HepG2 (cell line): ENCODE measurements around the gene ZNHIT6. TPM values are rescaled to one million over a fixed set of nuclear protein-coding genes. Genes with fewer than 3 reads are reported as not detected.

Source experiments
- ATAC-seq: fragments of 200-7000 bp; cut with Tn5 transposase; 3 replicates; pipeline ENCODE4 v1.9.1; 2020; ENCODE audit warnings: mild to moderate bottlenecking, moderate library complexity
- BruUV-seq: library from RNA; stranded (reverse); fragments of 400-500 nt; replicated peaks from 2 replicates; lab custom pipeline; 2021; lab: Mats Ljungman, UMichigan
- CTCF ChIA-PET: fragments of 300-600 bp; formaldehyde crosslinking; extraction: SDS; loops from one replicate; lab custom pipeline; 2021; ENCODE audit warnings: low total read pairs, inconsistent platforms, low intra/inter-chr PET ratio; lab: Yijun Ruan, JAX
- POLR2A ChIA-PET: fragments of 350-600 bp; sonication (Branson Sonifier 250); formaldehyde crosslinking; loops from one replicate; lab custom pipeline; 2020; ENCODE audit warnings: antibody characterized with exemption, inconsistent platforms; lab: Yijun Ruan, JAX
- DNase-seq: peaks from one replicate; pipeline ENCODE4 v3.0.0-alpha.2; 2015; ENCODE audit warnings: low spot score
- FAIRE-seq: peaks from 3 replicates; lab custom pipeline; 2011; peaks lifted over from hg19 to GRCh38; lab: Jason Lieb, UNC
- H2AFZ ChIP-seq: one replicate; pipeline ENCODE4 v1.6.1; 2011; ENCODE audit warnings: low read length, inconsistent platforms
- H3K27ac ChIP-seq: fragments of 300-600 bp; 3 replicates; pipeline ENCODE4 v1.8.0; 2011; ENCODE audit warnings: mixed run types, mild to moderate bottlenecking, mixed read lengths, low read length, inconsistent platforms; ENCODE audit not compliant: insufficient read depth; ENCODE audit errors: extremely low read length
- H3K27me3 ChIP-seq, 2 experiments: fragments of 200-600 bp in 1 of 2; 2 replicates in 1 of 2; 3 replicates in 1 of 2; pipeline versions ENCODE4 v1.6.0 to v1.8.0; 2011; ENCODE audit warnings: low read length in 2 of 2, mild to moderate bottlenecking in 2 of 2, moderate library complexity in 2 of 2, inconsistent platforms in 1 of 2; ENCODE audit not compliant: insufficient read depth in 2 of 2, control insufficient read depth in 1 of 2
- H3K36me3 ChIP-seq, 2 experiments: fragments of 200-600 bp in 1 of 2; replicated peaks in 1 of 2; 2 replicates in 1 of 2; 3 replicates in 1 of 2; pipeline versions ENCODE4 v1.5.1 to v1.8.0; 2011; ENCODE audit warnings: low read length in 2 of 2, inconsistent platforms in 1 of 2; ENCODE audit not compliant: insufficient read depth in 2 of 2, control insufficient read depth in 1 of 2
- H3K4me1 ChIP-seq: 2 replicates; pipeline ENCODE4 v1.5.1; 2012; ENCODE audit warnings: low read length, inconsistent platforms; ENCODE audit not compliant: insufficient read depth
- H3K4me2 ChIP-seq: 2 replicates; pipeline ENCODE4 v1.6.0; 2011; ENCODE audit warnings: low read depth, low read length, inconsistent platforms
- H3K4me3 ChIP-seq, 3 experiments: fragments of 200-600 bp in 1 of 3; sonication (generic), shearing (Covaris generic) in 1 of 3; replicated peaks in 1 of 3; 2 replicates each; pipeline ENCODE4 v1.5.1; 2011 to 2016; ENCODE audit warnings: low read length in 3 of 3, inconsistent platforms in 2 of 3, low read depth in 2 of 3, mild to moderate bottlenecking in 2 of 3, control low read depth in 1 of 3, mixed read lengths in 1 of 3; ENCODE audit not compliant: insufficient read depth in 1 of 3
- H3K79me2 ChIP-seq: one replicate; pipeline ENCODE4 v1.6.1; 2011; ENCODE audit warnings: low read length, inconsistent platforms; ENCODE audit not compliant: insufficient read depth
- H3K9ac ChIP-seq: 2 replicates; pipeline ENCODE4 v1.6.0; 2011; ENCODE audit warnings: mild to moderate bottlenecking, low read depth, low read length, inconsistent platforms; ENCODE audit not compliant: insufficient read depth
- H3K9me3 ChIP-seq: 2 replicates; pipeline ENCODE4 v1.5.1; 2012; ENCODE audit warnings: mild to moderate bottlenecking, low read length
- H4K20me1 ChIP-seq: 2 replicates; pipeline ENCODE4 v1.6.0; 2011; ENCODE audit warnings: inconsistent platforms, mild to moderate bottlenecking, low read length, moderate library complexity; ENCODE audit not compliant: insufficient read depth
- CHD2 ChIP-seq: IDR thresholded peaks from 2 replicates; pipeline ENCODE4 v1.6.1; 2011; ENCODE audit warnings: low read depth, low read length, improper control_type of control experiment
- KAT7 ChIP-seq: IDR thresholded peaks from 2 replicates; pipeline ENCODE4 v1.6.1; 2018; ENCODE audit warnings: borderline replicate concordance, missing compliant biosample characterization
- MAF1 ChIP-seq: sonication (generic); formaldehyde crosslinking; IDR thresholded peaks from 2 replicates; pipeline ENCODE4 v1.5.0; 2020; ENCODE audit warnings: missing genetic modification reagents, borderline replicate concordance
- MYC ChIP-seq: sonication (generic); formaldehyde crosslinking; IDR thresholded peaks from 2 replicates; pipeline ENCODE4 v1.9.0; 2021; ENCODE audit warnings: missing genetic modification reagents, borderline replicate concordance
- NCOA5 ChIP-seq: sonication (generic); formaldehyde crosslinking; IDR thresholded peaks from 2 replicates; pipeline ENCODE4 v1.4.0; 2020; ENCODE audit warnings: missing genetic modification reagents
- NKX3-1 ChIP-seq: sonication (generic); formaldehyde crosslinking; IDR thresholded peaks from 2 replicates; pipeline ENCODE4 v1.5.0; 2020; ENCODE audit warnings: missing genetic modification reagents
- RFXAP ChIP-seq: sonication (generic); formaldehyde crosslinking; IDR thresholded peaks from 2 replicates; pipeline ENCODE4 v1.4.0; 2020; ENCODE audit warnings: missing genetic modification reagents, borderline replicate concordance
- SP1 ChIP-seq, 2 experiments: fragments of 450-650 bp in 1 of 2; sonication (generic) in 1 of 2; formaldehyde crosslinking in 1 of 2; IDR thresholded peaks; 2 replicates each; pipeline versions ENCODE4 v1.4.0 to v1.6.1; 2016 to 2020; ENCODE audit warnings: missing genetic modification reagents in 1 of 2
- TP53 ChIP-seq: sonication (generic); formaldehyde crosslinking; conservative IDR thresholded peaks from 2 replicates; pipeline ENCODE4 v1.4.0; 2020; ENCODE audit warnings: missing genetic modification reagents
- ZNF367 ChIP-seq: sonication (generic); formaldehyde crosslinking; IDR thresholded peaks from 2 replicates; pipeline ENCODE4 v1.4.0; 2020; ENCODE audit warnings: missing genetic modification reagents, borderline replicate concordance
- ZNF441 ChIP-seq: sonication (generic); formaldehyde crosslinking; IDR thresholded peaks from 2 replicates; pipeline ENCODE4 v1.7.0; 2021; ENCODE audit warnings: missing genetic modification reagents, borderline replicate concordance
- ZNF569 ChIP-seq: sonication (generic); formaldehyde crosslinking; IDR thresholded peaks from 2 replicates; pipeline ENCODE4 v1.5.0; 2020; ENCODE audit warnings: mild to moderate bottlenecking, missing genetic modification reagents, moderate library complexity, borderline replicate concordance
- ZNF614 ChIP-seq: IDR thresholded peaks from 2 replicates; pipeline ENCODE4 v1.6.1; 2018; ENCODE audit warnings: missing biosample characterization, missing genetic modification reagents, inconsistent platforms, borderline replicate concordance
- ZNF703 ChIP-seq: sonication (generic); formaldehyde crosslinking; IDR thresholded peaks from 2 replicates; pipeline ENCODE4 v1.5.1; 2020; ENCODE audit warnings: missing genetic modification reagents, mild to moderate bottlenecking, moderate library complexity, borderline replicate concordance
- WGBS: methylation state at CpG from one replicate; pipeline ENCODE4 v1.1.6; 2017; ENCODE audit warnings: low lambda C conversion rate; 5-methylcytosine and 5-hydroxymethylcytosine counted together
- in situ Hi-C: cut with HindIII; loops from 2 replicates; pipeline ENCODE4 v1.10.0; 2017; ENCODE audit warnings: low pct_unique_long_range_greater_than_20kb; ENCODE audit not compliant: extremely low pct_ligation_motif_present
- intact Hi-C: fragments of 100-400 bp; cut with micrococcal nuclease; formaldehyde crosslinking; loops from one replicate; pipeline ENCODE4 v1.10.0; 2022; ENCODE audit not compliant: unreplicated experiment
- polyA plus RNA-seq, 8 experiments: library from polyadenylated mRNA; depleted of rRNA in 3 of 8; stranded (reverse) in 7 of 8; unstranded in 1 of 8; fragments of >200 nt; fragmentation: Illumina TruSeq in 4 of 8; extraction: Trizol in 4 of 8; gene quantifications; 2 replicates each; pipeline versions ENCODE4 v1.2.1 to v1.2.3, GENCODE V29; 2011 to 2016; ENCODE audit warnings: low read depth in 4 of 8, missing spikeins in 1 of 8, mixed read lengths in 1 of 8; ENCODE audit not compliant: insufficient read depth in 1 of 8
- total RNA-seq, 5 experiments: library from RNA; depleted of rRNA; stranded (reverse); fragments of >200 nt; fragmentation: Illumina TruSeq; extraction: Trizol; gene quantifications; 2 replicates each; pipeline ENCODE4 v1.2.3, GENCODE V29; 2016; ENCODE audit warnings: low read depth in 1 of 5
- TF ChIP-seq, protein P1 (sequence below): IDR thresholded peaks from 2 replicates; pipeline ENCODE4 v1.6.1; 2012; ENCODE audit warnings: inconsistent platforms
- TF ChIP-seq, protein P2 (sequence below): sonication (generic); formaldehyde crosslinking; IDR thresholded peaks from 2 replicates; pipeline ENCODE4 v1.5.0; 2020; ENCODE audit warnings: mild to moderate bottlenecking, low read depth, missing genetic modification reagents, borderline replicate concordance
- TF ChIP-seq, protein P3 (sequence below): sonication (generic); formaldehyde crosslinking; IDR thresholded peaks from 2 replicates; pipeline ENCODE4 v1.9.0; 2022; ENCODE audit warnings: low read depth, missing genetic modification reagents

ZNHIT6 gene
- total and polyA plus RNA-seq, 2 of the 13 experiments (the other 11 are each of a cell fraction or from before 2014, with no cell fraction given): 6.0 to 15.2 TPM

DNA sequence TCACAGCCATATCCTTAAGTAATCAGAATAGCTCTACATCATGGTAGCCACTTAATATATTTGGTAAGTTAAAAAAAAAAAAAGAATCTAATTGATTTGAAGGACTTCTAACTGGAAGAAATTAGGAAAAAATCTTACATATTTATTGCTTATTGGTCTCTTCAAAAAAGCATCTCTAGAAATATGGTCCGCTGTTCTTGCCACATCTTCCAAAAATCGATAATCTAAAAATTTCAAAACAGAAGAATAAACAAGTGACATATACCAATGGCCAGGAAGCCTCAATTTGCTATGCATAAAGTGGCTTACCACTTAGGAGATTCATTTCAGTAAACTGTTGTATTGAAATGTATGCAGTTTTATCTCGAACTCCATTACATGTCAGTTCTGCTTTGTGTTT is 2.3 kb downstream of the ZNHIT6 start:
- in situ Hi-C loops: no loop called here
- no TSS peak for BruUV-seq
- H3K79me2 ChIP-seq: peaks cover 31% of the 10 kb centered on the region
- H3K9ac ChIP-seq: no peak overlapping the region
- H4K20me1 ChIP-seq: no peaks in the 10 kb centered on the region
- H2AFZ ChIP-seq: no peak overlapping the region
- DNase-seq (no peak), FAIRE-seq (no peak)
- peaks cover 42% of the 10 kb centered on the region for H3K4me1 ChIP-seq
- intact Hi-C loops: loop anchor here (5.0 kb wide), 1 partner anchor 124 kb away; the partner anchor contains the start of gene CCN1
- POLR2A ChIA-PET: no interaction called here
- no peaks in the 10 kb centered on the region; a peak in 1 of 5 replicates for H3K27me3 ChIP-seq
- H3K9me3 ChIP-seq: no peaks in the 10 kb centered on the region
- H3K4me3 ChIP-seq: no peak overlapping the region; a peak in 1 of 6 replicates
- peak overlapping the region; percentile 92; the same call in 1 of the 2 replicates for H3K4me2 ChIP-seq
- peaks cover 1 to 22% of the 10 kb centered on the region in 2 experiments for H3K36me3 ChIP-seq
- TF ChIP-seq NKX3-1 (no peak), ZNF703 (CRISPR knock-in tag) (no peak)
- TF ChIP-seq, protein P1, sequence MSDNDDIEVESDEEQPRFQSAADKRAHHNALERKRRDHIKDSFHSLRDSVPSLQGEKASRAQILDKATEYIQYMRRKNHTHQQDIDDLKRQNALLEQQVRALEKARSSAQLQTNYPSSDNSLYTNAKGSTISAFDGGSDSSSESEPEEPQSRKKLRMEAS: no peak
- TF ChIP-seq, all 625 proteins: peak for 0
- no peak for ATAC-seq
- CTCF ChIA-PET: no interaction called here
- WGBS: 94% methylated on average over 3 of the region's 3 CpGs
- no peak overlapping the region for H3K27ac ChIP-seq

DNA sequence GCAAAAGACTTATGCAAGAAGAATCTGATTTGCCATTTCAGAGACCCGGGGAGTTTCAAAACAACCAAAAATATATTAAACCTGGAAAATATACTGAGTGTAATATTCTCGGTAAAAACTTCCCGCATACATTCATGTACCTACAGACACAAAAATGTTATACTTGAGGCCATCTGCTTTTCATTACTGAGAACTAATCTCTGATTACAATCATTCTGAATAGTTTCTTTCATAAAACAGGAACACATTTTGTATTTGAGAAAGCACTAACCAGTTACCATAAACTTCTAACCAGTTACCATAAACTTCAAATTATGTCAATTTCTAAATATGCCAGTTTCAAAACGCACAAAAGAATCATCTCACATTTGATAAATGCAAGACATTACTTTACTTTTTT is 7.8 kb downstream of the ZNHIT6 start:
- intact Hi-C loops (no loop called here), in situ Hi-C loops (no loop called here)
- no peak overlapping the region for H2AFZ ChIP-seq
- no TSS peak for BruUV-seq
- no peaks in the 10 kb centered on the region for H4K20me1 ChIP-seq
- peaks cover 11% of the 10 kb centered on the region for H3K79me2 ChIP-seq
- H3K4me2 ChIP-seq: no peak overlapping the region
- ATAC-seq (no peak), DNase-seq (no peak), FAIRE-seq (no peak)
- POLR2A ChIA-PET: interaction anchor here (1.5 kb wide), 1 partner anchor 8 kb away, joined by 4 read pairs; the partner anchor contains the start of gene ZNHIT6
- no peak overlapping the region for H3K4me3 ChIP-seq
- H3K9ac ChIP-seq: no peak overlapping the region
- CTCF ChIA-PET: no interaction called here
- no peak overlapping the region for H3K27ac ChIP-seq
- peaks cover 2 to 24% of the 10 kb centered on the region in 2 experiments for H3K36me3 ChIP-seq
- peaks cover 16% of the 10 kb centered on the region for H3K4me1 ChIP-seq
- H3K9me3 ChIP-seq: no peaks in the 10 kb centered on the region
- 96% methylated on average over 4 of the region's 4 CpGs for WGBS
- H3K27me3 ChIP-seq: no peaks in the 10 kb centered on the region; a peak in 1 of 5 replicates
- TF ChIP-seq, protein P2, sequence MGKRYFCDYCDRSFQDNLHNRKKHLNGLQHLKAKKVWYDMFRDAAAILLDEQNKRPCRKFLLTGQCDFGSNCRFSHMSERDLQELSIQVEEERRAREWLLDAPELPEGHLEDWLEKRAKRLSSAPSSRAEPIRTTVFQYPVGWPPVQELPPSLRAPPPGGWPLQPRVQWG (CRISPR knock-in tag): no peak
- TF ChIP-seq NCOA5 (CRISPR knock-in tag) (no peak), RFXAP (no peak), TP53 (CRISPR knock-in tag) (no peak), ZNF569 (CRISPR knock-in tag) (no peak), MAF1 (CRISPR knock-in tag) (no peak), ZNF367 (CRISPR knock-in tag) (no peak), ZNF441 (CRISPR knock-in tag) (no peak), CHD2 (no peak), KAT7 (no peak), MYC (no peak), SP1 (IDR thresholded peaks at IDR 0.05) (no peak), SP1 (CRISPR knock-in tag; IDR thresholded peaks at IDR 0.05) (no peak), ZNF614 (CRISPR knock-in tag) (no peak)
- TF ChIP-seq, protein P1: no peak
- TF ChIP-seq, protein P3, sequence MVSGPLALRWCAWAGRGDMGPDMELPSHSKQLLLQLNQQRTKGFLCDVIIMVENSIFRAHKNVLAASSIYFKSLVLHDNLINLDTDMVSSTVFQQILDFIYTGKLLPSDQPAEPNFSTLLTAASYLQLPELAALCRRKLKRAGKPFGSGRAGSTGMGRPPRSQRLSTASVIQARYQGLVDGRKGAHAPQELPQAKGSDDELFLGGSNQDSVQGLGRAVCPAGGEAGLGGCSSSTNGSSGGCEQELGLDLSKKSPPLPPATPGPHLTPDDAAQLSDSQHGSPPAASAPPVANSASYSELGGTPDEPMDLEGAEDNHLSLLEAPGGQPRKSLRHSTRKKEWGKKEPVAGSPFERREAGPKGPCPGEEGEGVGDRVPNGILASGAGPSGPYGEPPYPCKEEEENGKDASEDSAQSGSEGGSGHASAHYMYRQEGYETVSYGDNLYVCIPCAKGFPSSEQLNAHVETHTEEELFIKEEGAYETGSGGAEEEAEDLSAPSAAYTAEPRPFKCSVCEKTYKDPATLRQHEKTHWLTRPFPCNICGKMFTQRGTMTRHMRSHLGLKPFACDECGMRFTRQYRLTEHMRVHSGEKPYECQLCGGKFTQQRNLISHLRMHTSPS (CRISPR knock-in tag): no peak
